Esophagus muscularis mucosa (tissue), 4 donors: Measurements from ENCODE around the gene DHTKD1. TPM values are rescaled to one million over a fixed set of nuclear protein-coding genes. Genes with fewer than 3 reads are reported as not detected.

Source experiments
- DNase-seq: peaks from one replicate; pipeline ENCODE4 v3.0.0-alpha.2; 2017; ENCODE audit errors: extremely low spot score
- H3K27ac ChIP-seq, 4 donors: fragments of 200-600 bp; sonication (generic); replicated peaks in 1 of 4; 1 replicate in 3 of 4; 2 replicates in 1 of 4; pipeline ENCODE4 v1.5.1; 2016 to 2019; ENCODE audit warnings: mild to moderate bottlenecking in 1 of 4
- H3K27me3 ChIP-seq, 4 donors: fragments of 200-600 bp; sonication (generic); one replicate each; pipeline versions ENCODE4 v1.5.1 to v1.6.0; 2016 to 2019
- H3K36me3 ChIP-seq, 4 donors: fragments of 200-600 bp; sonication (generic); one replicate each; pipeline ENCODE4 v1.5.1; 2016 to 2019
- H3K4me1 ChIP-seq, 4 donors: fragments of 200-600 bp; sonication (generic); one replicate each; pipeline ENCODE4 v1.5.1; 2016 to 2019
- H3K4me3 ChIP-seq, 4 donors: fragments of 200-600 bp; sonication (generic); 1 replicate in 2 of 4; 2 replicates in 2 of 4; pipeline ENCODE4 v1.5.1; 2016 to 2019; ENCODE audit warnings: mild to moderate bottlenecking in 4 of 4, moderate library complexity in 1 of 4
- H3K9me3 ChIP-seq, 4 donors: fragments of 200-600 bp; sonication (generic); 1 replicate in 3 of 4; 2 replicates in 1 of 4; pipeline ENCODE4 v1.5.1; 2016 to 2019
- CTCF ChIP-seq, 3 experiments: fragments of 200-600 bp in 2 of 3; fragments of 450-650 bp in 1 of 3; sonication (generic) in 2 of 3; IDR thresholded peaks; one replicate each; pipeline ENCODE4 v1.5.1; 2017 to 2019; ENCODE audit warnings: antibody characterized with exemption in 3 of 3, mild to moderate bottlenecking in 2 of 3, moderate library complexity in 1 of 3
- EP300 ChIP-seq: sonication (generic); formaldehyde crosslinking; IDR thresholded peaks from one replicate; pipeline ENCODE4 v1.6.1; 2017; ENCODE audit warnings: antibody characterized with exemption
- POLR2A ChIP-seq: fragments of 450-650 bp; IDR thresholded peaks from one replicate; pipeline ENCODE4 v1.6.1; 2017; ENCODE audit warnings: antibody characterized with exemption, moderate library complexity, mild to moderate bottlenecking, low read depth
- POLR2AphosphoS5 ChIP-seq, 2 donors: sonication (generic); formaldehyde crosslinking; IDR thresholded peaks; one replicate each; pipeline ENCODE4 v1.6.1; 2017; ENCODE audit warnings: antibody characterized with exemption in 2 of 2
- WGBS: methylation state at CpG from one replicate; pipeline ENCODE4 v1.1.5; 2018; 5-methylcytosine and 5-hydroxymethylcytosine counted together
- intact Hi-C: fragments of 100-400 bp; cut with DNase I; formaldehyde crosslinking; loops from one replicate; pipeline ENCODE4 v1.15.1; 2023
- total RNA-seq, 4 donors: library from RNA; depleted of rRNA; stranded (reverse); fragments of >200 nt; gene quantifications; one replicate each; pipeline versions ENCODE4 v1.1.0 to v1.2.1, GENCODE V29; 2016

The DHTKD1 gene
- total RNA-seq, 4 donors from 2014 or later = 19.2 to 44.4 (median 24.2) TPM

- Histone ChIP-seq H3K36me3 (peaks cover 0 to 15% (median 4%) of the 10 kb centered on the region in 4 donors), H3K27ac (no peak overlapping the region), H3K27me3 (no peaks in the 10 kb centered on the region), H3K9me3 (no peaks in the 10 kb centered on the region), H3K4me1 (peaks cover 5 to 17% (median 14%) of the 10 kb centered on the region in 4 donors), H3K4me3 (no peak overlapping the region)
- 92% methylated on average over 4 of the region's 4 CpGs for WGBS
- DNase-seq = no peak
- TF ChIP-seq POLR2AphosphoS5 (IDR thresholded peaks at IDR 0.05) (no peak), EP300 (no peak), CTCF (IDR thresholded peaks at IDR 0.05) (no peak), POLR2A (no peak)
- intact Hi-C loops = no loop called here
Observed at GRCh38 chr10:12073526-12073925, 4.8 kb downstream of the DHTKD1 start.

- Histone ChIP-seq H3K4me1 (no peaks in the 10 kb centered on the region), H3K27me3 (no peaks in the 10 kb centered on the region), H3K36me3 (peaks cover 0 to 37% (median 7%) of the 10 kb centered on the region in 4 donors), H3K27ac (no peak overlapping the region), H3K9me3 (no peaks in the 10 kb centered on the region), H3K4me3 (no peak overlapping the region)
- no peak for TF ChIP-seq CTCF (IDR thresholded peaks at IDR 0.05)
- no peak for TF ChIP-seq POLR2AphosphoS5 (IDR thresholded peaks at IDR 0.05)
- no peak for TF ChIP-seq EP300
- TF ChIP-seq POLR2A = no peak
- no peak for DNase-seq
- intact Hi-C loops = no loop called here
- WGBS = 81% methylated on average over 9 of the region's 9 CpGs
Observed at GRCh38 chr10:12077580-12078180, 8.9 kb downstream of the DHTKD1 start.

- no peak for DNase-seq
- H3K9me3 ChIP-seq = no peaks in the 10 kb centered on the region
- no peak overlapping the region for H3K27ac ChIP-seq
- TF ChIP-seq EP300 = no peak
- no peak for TF ChIP-seq CTCF (IDR thresholded peaks at IDR 0.05)
- no peak for TF ChIP-seq POLR2AphosphoS5 (IDR thresholded peaks at IDR 0.05)
- TF ChIP-seq POLR2A = no peak
- H3K27me3 ChIP-seq = no peaks in the 10 kb centered on the region
- WGBS = 100% methylated on average over 2 of the region's 8 CpGs
- no peak overlapping the region for H3K4me3 ChIP-seq
- intact Hi-C loops = no loop called here
- peaks cover 18 to 72% (median 31%) of the 10 kb centered on the region in 4 donors for H3K36me3 ChIP-seq
- H3K4me1 ChIP-seq = no peaks in the 10 kb centered on the region
Observed at GRCh38 chr10:12081470-12081869, 12.7 kb downstream of the DHTKD1 start.

GRCh38 chr10:12081879-12082557 is 13.3 kb downstream of the DHTKD1 start:
- intact Hi-C loops = no loop called here
- no peak overlapping the region for H3K27ac ChIP-seq
- no peak overlapping the region for H3K4me3 ChIP-seq
- WGBS = 79% methylated on average over 6 of the region's 6 CpGs
- H3K36me3 ChIP-seq = peaks cover 23 to 78% (median 36%) of the 10 kb centered on the region in 4 donors
- H3K27me3 ChIP-seq = no peaks in the 10 kb centered on the region
- H3K9me3 ChIP-seq = no peaks in the 10 kb centered on the region
- no peaks in the 10 kb centered on the region for H3K4me1 ChIP-seq
- TF ChIP-seq POLR2AphosphoS5 (IDR thresholded peaks at IDR 0.05) = no peak
- TF ChIP-seq POLR2A = no peak
- TF ChIP-seq EP300 = no peak
- TF ChIP-seq CTCF (IDR thresholded peaks at IDR 0.05) = no peak
- DNase-seq = no peak
